Hepatocyte (in vitro differentiated cells): Measurements from ENCODE around the gene METTL24. TPM values are rescaled to one million over a fixed set of nuclear protein-coding genes. Genes with fewer than 3 reads are reported as not detected.

Source experiments
- DNase-seq: peaks from one replicate; pipeline ENCODE4 v3.0.0-alpha.2; 2016; ENCODE audit warnings: low spot score
- H2AFZ ChIP-seq: fragments of 200-600 bp; sonication (generic); 2 replicates; pipeline ENCODE4 v1.6.0; 2016; ENCODE audit warnings: antibody characterized with exemption, mild to moderate bottlenecking
- H3K27ac ChIP-seq: fragments of 200-600 bp; sonication (generic); 2 replicates; pipeline ENCODE4 v1.5.1; 2016; ENCODE audit warnings: mild to moderate bottlenecking
- H3K27me3 ChIP-seq: fragments of 200-600 bp; sonication (generic); 2 replicates; pipeline ENCODE4 v1.6.1; 2016
- H3K36me3 ChIP-seq: fragments of 200-600 bp; sonication (generic); replicated peaks from 2 replicates; pipeline ENCODE4 v1.5.1; 2016; ENCODE audit warnings: low read depth; ENCODE audit not compliant: insufficient read depth
- H3K4me1 ChIP-seq: fragments of 200-600 bp; sonication (generic); 2 replicates; pipeline ENCODE4 v1.5.1; 2016; ENCODE audit warnings: mild to moderate bottlenecking, moderate library complexity; ENCODE audit not compliant: insufficient read depth
- H3K4me2 ChIP-seq: fragments of 200-600 bp; sonication (generic); 2 replicates; pipeline ENCODE4 v1.6.0; 2016
- H3K4me3 ChIP-seq: fragments of 200-600 bp; sonication (generic); 2 replicates; pipeline ENCODE4 v1.5.1; 2016; ENCODE audit warnings: mild to moderate bottlenecking
- H3K79me2 ChIP-seq: fragments of 200-600 bp; sonication (generic); 2 replicates; pipeline ENCODE4 v1.6.0; 2017; ENCODE audit warnings: mild to moderate bottlenecking
- H3K9me2 ChIP-seq: fragments of 200-600 bp; sonication (generic); replicated peaks from 2 replicates; pipeline ENCODE4 v1.6.0; 2017; ENCODE audit warnings: mild to moderate bottlenecking; ENCODE audit not compliant: insufficient read depth
- H3K9me3 ChIP-seq: fragments of 200-600 bp; sonication (generic); 2 replicates; pipeline ENCODE4 v1.5.1; 2016; ENCODE audit warnings: low read depth, mild to moderate bottlenecking
- H4K20me1 ChIP-seq: fragments of 200-600 bp; sonication (generic); 2 replicates; pipeline ENCODE4 v1.6.0; 2016; ENCODE audit warnings: mild to moderate bottlenecking; ENCODE audit not compliant: insufficient read depth, poor library complexity, severe bottlenecking
- EZH2 ChIP-seq: fragments of 200-600 bp; sonication (generic); IDR thresholded peaks from 2 replicates; pipeline ENCODE4 v1.6.1; 2016; ENCODE audit warnings: antibody characterized with exemption, mild to moderate bottlenecking, borderline replicate concordance
- EZH2phosphoT487 ChIP-seq: fragments of 200-600 bp; sonication (generic); IDR thresholded peaks from one replicate; pipeline ENCODE4 v1.6.1; 2018; ENCODE audit warnings: antibody characterized with exemption, mild to moderate bottlenecking, low read depth, moderate library complexity; ENCODE audit not compliant: unreplicated experiment, severe bottlenecking
- whole genome bisulfite sequencing: methylation state at CpG from one replicate; pipeline ENCODE4 v1.1.6; 2016; ENCODE audit warnings: low lambda C conversion rate; ENCODE audit errors: missing lambda C conversion rate; 5-methylcytosine and 5-hydroxymethylcytosine counted together
- polyA plus RNA-seq: library from polyadenylated mRNA; unstranded; fragments of >200 nt; fragmentation: Nextera tagmentation; extraction: Ambion mirVana; gene quantifications from 2 replicates; pipeline ENCODE4 v1.2.1, GENCODE V29; 2016
- total RNA-seq: library from RNA; depleted of rRNA; stranded (reverse); fragments of >200 nt; gene quantifications from 2 replicates; pipeline ENCODE4 v1.2.3, GENCODE V29; 2014
- TF ChIP-seq, protein P1 (sequence below): fragments of 200-600 bp; sonication (generic); IDR thresholded peaks from 2 replicates; pipeline ENCODE4 v1.5.1; 2016; ENCODE audit warnings: antibody characterized with exemption, mild to moderate bottlenecking; ENCODE audit not compliant: poor library complexity

METTL24 gene
- total and polyA plus RNA-seq, 2 experiments from 2014 or later = 2.2 to 5.7 TPM

DNA sequence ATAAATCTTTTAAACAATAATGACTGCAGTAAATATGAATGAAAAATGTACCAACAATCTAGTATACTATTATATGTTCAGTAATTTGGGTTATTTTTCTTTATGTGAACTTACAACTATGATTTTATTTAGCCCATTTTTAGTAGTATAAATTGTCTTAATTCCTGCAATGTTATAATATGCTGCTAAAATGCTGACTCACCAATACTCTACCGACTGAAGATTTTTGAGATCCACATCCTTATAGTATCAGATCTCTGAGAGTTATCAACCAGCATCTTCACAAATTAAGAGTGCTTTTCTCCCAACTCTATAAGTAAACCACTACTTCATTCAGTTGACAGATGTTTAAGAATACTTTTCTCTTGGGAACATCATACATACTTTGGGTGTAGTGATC, 161.3 kb downstream of the METTL24 start:
- Histone ChIP-seq H3K27me3 (no peaks in the 10 kb centered on the region), H3K27ac (no peak overlapping the region), H2AFZ (no peak overlapping the region), H3K4me3 (no peak overlapping the region), H3K4me2 (no peak overlapping the region), H4K20me1 (no peaks in the 10 kb centered on the region), H3K9me3 (no peaks in the 10 kb centered on the region), H3K79me2 (peaks cover 40% of the 10 kb centered on the region), H3K4me1 (no peaks in the 10 kb centered on the region), H3K9me2 (no peaks in the 10 kb centered on the region), H3K36me3 (no peaks in the 10 kb centered on the region)
- WGBS = 94% methylated on average over 1 of the region's 1 CpG
- DNase-seq = no peak
- TF ChIP-seq, protein P1, sequence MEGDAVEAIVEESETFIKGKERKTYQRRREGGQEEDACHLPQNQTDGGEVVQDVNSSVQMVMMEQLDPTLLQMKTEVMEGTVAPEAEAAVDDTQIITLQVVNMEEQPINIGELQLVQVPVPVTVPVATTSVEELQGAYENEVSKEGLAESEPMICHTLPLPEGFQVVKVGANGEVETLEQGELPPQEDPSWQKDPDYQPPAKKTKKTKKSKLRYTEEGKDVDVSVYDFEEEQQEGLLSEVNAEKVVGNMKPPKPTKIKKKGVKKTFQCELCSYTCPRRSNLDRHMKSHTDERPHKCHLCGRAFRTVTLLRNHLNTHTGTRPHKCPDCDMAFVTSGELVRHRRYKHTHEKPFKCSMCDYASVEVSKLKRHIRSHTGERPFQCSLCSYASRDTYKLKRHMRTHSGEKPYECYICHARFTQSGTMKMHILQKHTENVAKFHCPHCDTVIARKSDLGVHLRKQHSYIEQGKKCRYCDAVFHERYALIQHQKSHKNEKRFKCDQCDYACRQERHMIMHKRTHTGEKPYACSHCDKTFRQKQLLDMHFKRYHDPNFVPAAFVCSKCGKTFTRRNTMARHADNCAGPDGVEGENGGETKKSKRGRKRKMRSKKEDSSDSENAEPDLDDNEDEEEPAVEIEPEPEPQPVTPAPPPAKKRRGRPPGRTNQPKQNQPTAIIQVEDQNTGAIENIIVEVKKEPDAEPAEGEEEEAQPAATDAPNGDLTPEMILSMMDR = no peak
- TF ChIP-seq EZH2 = no peak
- no peak for TF ChIP-seq EZH2phosphoT487

DNA sequence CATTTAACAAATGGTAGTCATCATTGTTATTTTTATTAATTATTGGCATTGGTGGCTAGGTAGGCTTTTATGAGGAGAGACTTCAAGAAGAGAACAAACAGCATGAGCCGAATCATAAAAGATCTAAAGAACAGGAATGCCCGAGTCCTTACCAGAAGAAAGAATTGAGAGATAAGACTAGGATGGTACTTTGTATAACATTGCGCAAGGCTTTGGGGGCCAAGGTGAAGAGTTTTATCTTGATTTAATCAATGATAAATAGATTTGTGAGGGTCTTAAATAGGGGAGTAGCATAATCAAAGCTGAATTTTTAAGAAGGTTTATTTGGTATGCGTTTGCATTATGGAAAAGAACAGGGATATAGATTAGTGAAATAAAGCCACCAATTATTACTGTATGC, 162.5 kb downstream of the METTL24 start:
- DNase-seq = no peak
- no peak for TF ChIP-seq EZH2
- TF ChIP-seq EZH2phosphoT487 = no peak
- TF ChIP-seq, protein P1 = no peak
- H2AFZ ChIP-seq = no peak overlapping the region
- H3K27ac ChIP-seq = no peak overlapping the region
- H3K79me2 ChIP-seq = peaks cover 45% of the 10 kb centered on the region
- no peaks in the 10 kb centered on the region for H3K9me2 ChIP-seq
- no peak overlapping the region for H3K4me3 ChIP-seq
- H4K20me1 ChIP-seq = peaks cover 5% of the 10 kb centered on the region
- no peaks in the 10 kb centered on the region for H3K9me3 ChIP-seq
- H3K4me1 ChIP-seq = no peaks in the 10 kb centered on the region
- WGBS = 82% methylated on average over 4 of the region's 4 CpGs
- no peak overlapping the region for H3K4me2 ChIP-seq
- H3K27me3 ChIP-seq = no peaks in the 10 kb centered on the region
- no peaks in the 10 kb centered on the region for H3K36me3 ChIP-seq

Other genes starting within 250 kb of the METTL24 start
- 14.1 and 15.8 TPM in 2 replicates for gene WASF1, start 178.7 kb downstream of the METTL24 start, total RNA-seq
- gene WASF1, start 178.7 kb downstream of the METTL24 start, polyA plus RNA-seq = 23.2 and 24.6 TPM in 2 replicates
- gene CDC40, start 177.9 kb downstream of the METTL24 start, total RNA-seq = 19.9 and 20.8 TPM in 2 replicates
- gene CDC40, start 177.9 kb downstream of the METTL24 start, polyA plus RNA-seq = 13.9 and 26.9 TPM in 2 replicates
- gene DDO, start 57.2 kb upstream of the METTL24 start, total RNA-seq = 0.08 and 0.20 TPM in 2 replicates
- 0.39 TPM in 1 of 2 replicates, not detected in the other for gene DDO, start 57.2 kb upstream of the METTL24 start, polyA plus RNA-seq
- gene SLC22A16, start 118.3 kb upstream of the METTL24 start, total RNA-seq = not detected in 2 replicates
- not detected in 2 replicates for gene SLC22A16, start 118.3 kb upstream of the METTL24 start, polyA plus RNA-seq